ENCODE results near the gene KCNH4.
A peak's percentile ranks its signal among the peaks of the same experiment; 100 is the strongest.
"Not testable (repeated sequence)": the region's sequence is repeated elsewhere in the genome, so short reads cannot be mapped to it uniquely, and the experiment has no call there.

KCNH4 gene

DNA sequence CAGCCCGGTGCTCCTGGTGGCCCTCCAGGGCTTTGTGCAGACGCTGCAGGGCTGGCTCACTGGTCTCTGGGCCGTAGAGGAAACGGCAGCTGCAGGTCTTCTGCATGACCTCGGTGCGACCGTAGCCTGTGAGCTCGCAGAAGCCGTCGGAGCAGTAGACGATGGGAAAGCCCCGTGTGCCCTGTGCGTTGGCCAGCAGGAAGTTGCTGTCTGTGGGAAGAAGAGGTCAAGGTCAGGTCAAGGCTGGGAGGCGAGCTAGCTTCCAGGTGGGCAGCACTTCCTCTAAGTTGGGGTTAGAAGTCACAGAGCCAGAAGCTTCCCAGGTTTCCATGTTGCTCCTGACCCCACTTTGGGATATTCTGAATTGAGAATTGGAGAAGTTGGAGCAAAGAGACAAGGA is 2.1 kb downstream of the KCNH4 start:
- DNase-seq (ENCODE audit: low read depth) = no peak

DNA sequence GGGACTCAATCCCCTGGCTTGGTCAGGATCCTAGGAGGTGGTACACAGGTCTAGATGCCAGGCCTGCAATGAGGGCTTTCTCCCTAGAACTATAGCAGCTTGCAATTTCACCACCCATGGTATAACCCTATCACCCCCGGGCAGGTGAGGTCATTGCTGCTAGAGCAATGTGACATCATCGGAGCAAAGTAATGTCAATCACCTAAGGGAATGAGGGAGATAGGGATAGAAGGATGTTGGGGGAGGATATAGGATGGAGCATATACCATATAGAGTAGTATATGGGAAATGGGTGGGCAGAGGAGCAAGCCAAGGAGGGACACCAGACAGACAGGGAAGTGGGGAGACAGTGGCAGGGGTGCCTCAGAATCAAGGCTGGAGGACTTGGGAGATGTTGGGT is 3.3 kb downstream of the KCNH4 start:
- DNase-seq (ENCODE audit: low read depth) = no peak

DNA sequence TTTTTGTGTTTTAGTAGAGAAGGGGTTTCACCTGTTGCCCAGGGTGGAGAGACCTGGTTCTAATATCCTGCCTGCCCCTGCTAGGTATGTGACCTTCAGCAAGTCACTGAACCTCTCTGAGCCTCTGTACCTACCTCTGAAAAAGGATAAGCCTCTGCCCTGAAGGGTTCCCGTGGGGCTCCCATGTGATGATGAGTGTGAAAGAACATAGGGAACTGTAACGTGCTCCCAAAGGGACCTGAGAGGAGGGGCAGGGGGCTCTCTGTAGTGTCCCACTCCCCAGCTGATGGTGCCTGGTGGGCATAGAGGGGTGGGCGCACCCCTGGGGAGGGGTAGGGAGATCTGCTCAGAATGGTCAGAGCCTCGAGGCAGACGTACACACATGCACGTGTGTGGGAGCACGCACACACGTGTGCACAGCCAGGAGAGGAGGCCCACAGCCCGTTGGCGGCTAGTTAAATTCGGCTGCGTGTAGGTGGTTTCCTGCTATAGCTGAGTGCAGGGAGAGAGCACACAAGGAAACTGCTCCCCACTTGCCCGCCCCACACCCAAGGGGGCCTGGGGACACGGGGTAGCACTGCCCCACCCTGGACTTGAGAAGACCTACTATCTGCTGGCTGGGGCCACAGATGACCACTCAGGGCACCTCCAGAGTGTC is 6.7 kb downstream of the KCNH4 start:
- no peak for DNase-seq (ENCODE audit: low read depth)

DNA sequence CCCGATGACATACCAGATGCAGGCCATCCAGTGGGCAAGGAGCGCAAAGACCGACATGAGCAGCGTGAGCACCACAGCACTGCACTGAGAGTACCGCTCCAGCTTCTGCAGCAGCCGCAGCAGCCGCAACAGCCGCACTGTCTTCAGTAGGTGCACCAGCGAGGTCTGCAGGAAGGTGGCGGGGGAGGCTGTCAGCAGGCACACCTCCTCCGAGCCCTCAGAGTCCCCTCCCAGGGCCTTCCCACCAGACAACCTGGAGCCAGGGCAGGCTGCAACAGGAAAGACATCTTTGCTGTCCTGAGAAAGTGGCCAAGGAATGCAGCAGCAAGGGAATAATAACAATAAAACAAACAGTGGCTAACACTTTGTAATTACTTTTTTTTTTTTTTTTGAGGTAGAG is 9.1 kb downstream of the KCNH4 start:
- DNase-seq (ENCODE audit: low read depth) = no peak

DNA sequence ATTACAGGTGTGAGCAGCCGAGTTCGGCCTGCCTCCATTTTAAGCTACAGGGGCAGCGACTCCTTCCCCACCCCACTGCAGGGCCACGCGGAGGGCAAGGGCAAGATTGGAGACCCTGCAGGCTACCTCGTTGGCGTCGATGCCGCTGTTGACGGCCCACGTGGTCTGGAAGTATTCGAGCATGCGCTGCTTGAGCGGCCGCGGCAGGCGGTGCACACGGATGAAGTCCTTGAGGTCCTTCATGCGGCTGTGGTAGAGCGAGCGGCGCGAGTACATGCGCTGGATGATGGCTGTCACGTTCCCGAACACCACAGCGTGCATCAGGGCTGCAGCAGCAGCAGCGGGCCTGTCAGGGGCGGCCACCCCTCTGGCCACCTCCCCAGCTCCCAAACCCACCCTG is 11.6 kb downstream of the KCNH4 start:
- no peak for DNase-seq (ENCODE audit: low read depth)

DNA sequence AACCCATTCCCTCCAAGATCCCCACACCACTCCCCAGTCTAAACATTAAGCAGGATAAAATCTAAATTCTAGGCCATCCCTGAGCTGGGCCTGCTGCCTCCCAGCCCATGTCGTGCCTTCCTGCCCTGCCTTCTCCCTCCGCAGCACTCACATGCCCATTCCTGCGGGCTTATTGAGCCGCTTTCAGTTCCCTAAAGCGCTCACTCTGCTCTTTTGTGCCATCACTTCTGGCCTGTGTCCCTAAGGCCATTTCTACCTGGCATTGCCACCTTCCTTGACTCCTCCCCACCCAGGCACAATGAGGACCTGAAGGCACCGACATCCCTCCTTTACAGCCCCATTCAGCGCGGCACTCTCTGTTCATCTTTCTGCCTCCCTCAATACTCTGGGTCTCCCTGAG is 13.1 kb downstream of the KCNH4 start:
- DNase-seq (ENCODE audit: low read depth) = no peak

DNA sequence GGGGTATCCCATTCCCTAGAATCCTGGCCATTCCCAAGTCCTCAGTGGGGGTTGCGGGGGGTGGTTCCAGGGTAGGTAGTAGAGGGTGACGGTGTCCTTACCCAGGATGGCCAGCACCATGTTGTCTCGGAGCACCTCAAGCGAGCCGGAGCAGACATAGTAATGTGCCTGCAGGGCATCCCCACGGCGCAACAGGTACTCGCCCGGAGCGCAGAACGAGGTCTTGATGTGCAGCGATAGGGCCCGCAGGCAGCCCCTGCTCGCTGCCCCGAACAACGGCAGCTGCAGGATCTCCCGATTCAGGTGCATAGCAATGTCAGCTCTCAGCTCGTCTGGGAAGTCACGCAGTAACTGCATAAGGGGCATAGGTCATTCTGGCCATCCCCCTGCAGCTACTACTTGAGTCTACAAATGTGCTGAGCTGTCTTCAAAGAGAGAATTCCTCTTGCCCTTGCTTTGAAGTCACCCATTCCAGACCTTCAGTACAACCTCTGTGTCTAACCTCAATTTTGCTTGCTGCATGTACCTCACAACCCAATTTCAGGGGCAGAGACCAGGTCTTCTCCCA is 14.7 kb downstream of the KCNH4 start:
- no peak for DNase-seq (ENCODE audit: low read depth)

DNA sequence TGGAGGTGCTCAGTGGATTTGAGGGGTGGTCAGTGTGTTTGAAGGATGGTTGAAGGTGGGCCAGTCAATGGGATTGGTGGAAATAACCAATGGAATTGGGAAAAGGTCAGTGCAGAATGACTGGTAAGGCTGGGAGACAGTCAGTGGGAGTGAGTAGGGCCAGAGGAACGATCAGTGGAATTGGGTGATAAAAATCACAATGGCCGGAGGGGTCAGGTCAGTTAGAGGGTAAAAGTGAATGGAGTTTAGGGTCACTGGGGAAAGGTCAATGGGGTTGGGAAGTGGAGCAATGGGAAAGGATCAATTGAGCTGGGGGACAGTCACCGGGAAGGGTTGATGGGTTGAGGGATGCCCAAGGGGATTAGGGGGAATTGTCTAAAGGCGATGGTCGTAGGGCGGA is 15.2 kb downstream of the KCNH4 start:
- DNase-seq (ENCODE audit: low read depth) = no peak

DNA sequence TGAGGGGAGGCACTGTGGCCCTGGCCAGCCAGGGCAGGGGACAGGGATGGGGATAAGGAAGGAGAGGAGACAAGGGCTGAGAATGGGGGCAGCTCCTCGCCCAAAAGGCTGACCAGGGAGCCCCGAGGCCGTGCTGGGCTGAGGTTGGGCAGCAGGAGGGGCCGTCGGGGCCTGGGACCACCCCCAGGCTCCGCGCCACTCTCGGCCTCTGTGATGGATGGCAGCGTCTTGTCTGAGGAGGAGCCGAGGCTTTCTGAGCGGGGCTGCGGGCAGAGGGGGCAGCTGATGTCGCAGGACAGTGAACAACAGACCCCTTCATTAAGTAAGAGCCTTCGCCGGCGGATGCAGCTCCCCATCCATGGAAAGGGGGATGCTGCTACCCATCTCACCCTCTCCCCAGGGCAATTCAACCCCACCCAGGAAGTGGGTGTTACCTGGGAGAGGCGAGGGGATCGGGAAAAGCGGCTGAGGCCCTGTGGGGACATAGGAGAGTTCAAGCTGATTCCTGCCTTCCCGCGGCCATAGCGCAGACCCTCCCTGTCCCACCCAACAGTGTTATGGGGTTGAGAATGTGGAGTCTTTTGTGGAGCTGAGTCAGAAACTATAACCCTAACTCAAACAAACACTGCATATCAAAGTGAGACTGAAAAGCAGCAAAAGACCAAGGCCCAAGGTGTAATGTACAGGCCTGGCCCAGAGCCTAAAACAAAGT is 17.1 kb downstream of the KCNH4 start:
- no peak for DNase-seq (ENCODE audit: low read depth)

DNA sequence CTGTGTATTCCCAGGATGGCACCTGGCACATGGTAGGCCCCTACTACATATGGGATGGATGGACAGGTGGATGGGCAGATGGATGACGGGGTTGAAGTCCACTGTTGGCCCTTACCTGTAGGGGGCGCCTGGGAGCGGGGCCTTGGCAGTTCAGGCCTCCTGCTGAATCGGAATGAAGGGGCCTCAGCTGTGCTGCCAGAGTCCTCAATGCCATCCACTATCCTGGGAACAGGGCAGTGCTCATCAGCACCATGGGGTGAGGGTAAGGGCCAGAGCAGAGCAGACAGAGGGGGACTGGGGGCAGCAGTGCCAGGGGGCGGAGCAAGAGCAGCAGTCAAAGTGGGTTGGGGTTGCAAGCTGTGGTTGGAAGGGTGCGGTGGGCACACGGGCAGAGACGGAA is 17.8 kb downstream of the KCNH4 start:
- DNase-seq (ENCODE audit: low read depth) = no peak

DNA sequence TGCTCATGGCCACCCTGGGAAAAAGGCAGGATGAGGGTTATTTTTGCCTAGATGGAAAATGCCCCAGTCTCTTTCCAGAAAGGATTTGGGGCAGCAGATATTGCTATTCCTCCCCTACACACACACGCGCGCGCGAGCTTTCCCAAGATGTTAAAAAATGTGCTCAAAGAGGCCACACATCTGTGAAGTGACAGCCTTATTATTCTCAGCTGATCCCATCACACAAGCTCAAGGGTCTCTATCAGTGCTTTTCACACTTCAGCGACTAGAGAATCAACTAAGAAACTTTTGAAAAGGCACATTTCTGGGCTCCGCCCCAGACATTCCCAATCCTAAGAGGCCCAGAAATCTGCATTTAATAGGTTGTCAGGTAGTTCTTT is 20.4 kb downstream of the KCNH4 start:
- DNase-seq (ENCODE audit: low read depth) = no peak

DNA sequence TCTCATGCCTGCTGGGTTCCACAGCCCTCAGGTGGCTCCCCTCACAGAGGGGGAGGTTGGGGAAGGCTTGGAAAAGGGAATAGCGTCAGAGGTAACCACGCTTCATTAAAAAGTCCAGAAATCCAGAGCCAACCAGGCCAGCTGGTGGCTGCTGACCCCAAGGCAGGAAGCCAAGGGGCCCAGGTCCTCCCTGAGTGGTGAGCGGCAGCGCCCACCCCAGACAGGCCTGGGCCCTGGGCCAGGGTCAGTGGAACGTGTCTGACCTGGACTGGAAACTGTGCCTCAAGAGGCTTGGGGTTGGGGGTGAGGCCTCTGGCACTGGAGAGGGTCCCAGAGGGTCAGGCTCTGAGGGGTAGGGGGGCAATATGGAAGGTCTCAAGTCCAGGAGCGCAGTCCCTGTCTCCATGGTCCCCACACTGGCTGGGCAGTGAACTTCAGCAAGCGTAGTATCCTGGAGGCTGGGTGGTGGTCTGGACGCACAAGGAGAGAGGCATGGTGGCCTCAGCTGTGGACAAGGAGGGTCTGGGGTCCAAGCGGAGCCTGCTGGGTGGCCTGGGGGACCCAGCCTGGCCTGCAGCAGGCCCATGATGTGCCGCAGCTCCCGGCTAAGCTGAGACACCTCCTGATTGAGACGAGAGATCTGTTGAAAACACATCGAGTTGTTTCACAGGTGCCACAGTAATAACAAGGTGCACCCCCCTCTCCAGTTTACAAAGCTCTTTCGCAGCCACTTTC is 21.0 kb downstream of the KCNH4 start:
- no peak for DNase-seq (ENCODE audit: low read depth)

DNA sequence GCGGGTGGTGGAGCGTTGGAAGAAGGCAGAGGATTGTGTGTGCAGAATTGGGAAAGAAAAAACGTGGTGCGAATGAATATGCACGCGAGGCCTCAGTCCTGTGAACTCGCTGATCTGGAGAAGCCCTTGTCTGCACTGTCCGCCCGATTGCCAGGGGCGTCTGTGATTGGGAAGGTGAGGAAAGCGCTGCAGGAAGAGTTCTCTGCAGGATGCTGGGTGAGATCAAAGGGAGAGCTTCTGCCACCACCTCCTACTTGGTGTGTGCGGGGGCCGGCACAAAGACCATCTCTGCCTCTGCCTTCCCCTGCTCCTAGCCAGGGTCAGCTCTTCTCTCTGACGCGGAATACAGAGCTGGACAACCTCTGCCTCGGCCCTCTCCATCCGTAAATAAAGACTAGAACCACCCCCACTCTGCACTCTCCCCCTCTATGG is 25.3 kb downstream of the KCNH4 start:
- DNase-seq (ENCODE audit: low read depth) = no peak

DNA sequence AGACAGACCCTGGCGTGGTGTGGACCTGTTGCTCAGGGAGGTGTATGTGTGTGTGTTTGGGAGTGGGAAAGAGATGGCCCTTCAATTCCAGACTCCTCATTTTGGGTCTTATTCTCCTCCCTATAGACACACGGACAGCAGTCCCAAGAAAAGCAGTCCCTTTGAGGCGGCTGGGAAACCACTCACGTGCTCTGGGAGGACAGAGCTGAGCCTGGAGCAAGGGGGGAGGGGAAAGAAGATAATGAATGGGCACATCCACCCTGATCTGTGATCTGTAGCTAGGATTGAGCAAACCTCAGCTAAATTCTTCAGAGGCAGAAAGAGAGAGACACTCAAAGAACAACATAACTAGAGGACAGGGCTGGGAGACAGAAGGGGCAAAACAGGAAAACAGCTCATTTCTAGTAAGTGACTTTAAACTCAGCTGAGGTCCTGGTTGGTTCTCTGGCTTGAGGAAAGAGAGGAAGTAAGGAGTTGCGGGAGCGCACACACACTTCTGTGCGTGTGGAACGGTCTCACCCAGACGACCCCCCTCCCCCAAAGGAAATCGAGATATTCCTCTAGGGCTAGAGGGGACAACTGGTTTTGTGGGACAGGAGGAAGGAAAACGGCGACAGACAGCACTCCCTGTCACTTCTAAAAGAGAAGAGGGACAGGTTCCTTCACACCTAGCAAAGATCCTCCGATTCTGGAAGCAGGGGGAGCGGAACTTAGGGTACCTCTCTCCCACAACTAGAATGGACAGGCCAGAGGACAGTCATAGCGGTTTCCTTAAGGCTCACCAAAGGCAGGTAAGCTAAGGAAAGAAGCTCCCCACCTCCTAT is 26.8 kb downstream of the KCNH4 start:
- DNase-seq (ENCODE audit: low read depth) = peak; percentile 46

DNA sequence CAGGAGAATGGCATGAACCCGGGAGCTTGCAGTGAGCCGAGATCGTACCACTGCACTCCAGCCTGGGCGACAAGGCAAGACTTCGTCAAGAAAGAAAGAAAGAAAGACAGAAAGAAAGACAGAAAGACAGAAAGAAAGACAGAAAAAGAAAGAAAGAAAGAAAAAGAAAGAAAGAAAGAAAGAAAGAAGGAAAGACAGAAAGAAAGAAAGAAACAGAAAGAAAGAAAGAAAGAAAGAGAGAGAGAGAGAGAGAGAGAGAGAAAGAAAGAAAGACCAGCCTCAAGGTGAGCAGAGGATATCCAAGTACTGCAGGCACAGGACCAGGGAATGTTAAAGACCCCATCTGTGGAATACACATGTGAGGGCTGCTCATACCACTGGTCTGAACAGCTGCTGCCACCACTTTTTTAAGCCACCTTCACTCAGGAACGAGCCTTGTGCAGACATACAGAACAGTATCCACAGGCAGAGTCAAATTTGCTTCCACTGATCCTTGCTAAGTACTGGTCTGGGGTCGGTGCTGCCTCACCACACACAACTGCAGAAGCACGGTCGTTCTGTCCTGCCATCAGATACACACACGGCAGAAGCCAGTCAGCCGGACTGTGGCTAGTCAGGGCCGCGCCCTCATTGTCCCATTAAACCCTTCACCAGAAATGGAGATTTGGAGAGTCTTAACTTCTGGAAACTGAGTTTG is 33.9 kb downstream of the KCNH4 start:
- DNase-seq (ENCODE audit: low read depth) = no peak

DNA sequence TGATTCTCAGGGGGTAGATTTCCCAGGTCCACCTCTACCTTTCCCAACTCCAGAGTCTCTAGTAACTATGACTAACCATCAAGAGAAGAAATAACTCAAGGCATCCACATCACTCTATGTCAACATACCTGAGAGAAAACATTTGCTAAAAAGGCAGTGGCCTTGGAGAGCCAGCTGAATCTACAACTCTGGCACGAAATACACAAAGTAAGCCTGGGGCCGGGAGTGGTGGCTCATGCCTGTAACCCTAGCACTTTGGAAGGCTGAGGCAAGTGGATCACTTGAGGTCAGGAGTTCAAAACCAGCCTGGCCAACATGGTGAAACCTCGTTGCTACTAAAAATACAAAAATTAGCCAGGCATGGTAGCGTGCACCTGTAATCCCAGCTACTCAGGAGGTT is 37.8 kb downstream of the KCNH4 start:
- DNase-seq (ENCODE audit: low read depth) = not testable (repeated sequence)

DNA sequence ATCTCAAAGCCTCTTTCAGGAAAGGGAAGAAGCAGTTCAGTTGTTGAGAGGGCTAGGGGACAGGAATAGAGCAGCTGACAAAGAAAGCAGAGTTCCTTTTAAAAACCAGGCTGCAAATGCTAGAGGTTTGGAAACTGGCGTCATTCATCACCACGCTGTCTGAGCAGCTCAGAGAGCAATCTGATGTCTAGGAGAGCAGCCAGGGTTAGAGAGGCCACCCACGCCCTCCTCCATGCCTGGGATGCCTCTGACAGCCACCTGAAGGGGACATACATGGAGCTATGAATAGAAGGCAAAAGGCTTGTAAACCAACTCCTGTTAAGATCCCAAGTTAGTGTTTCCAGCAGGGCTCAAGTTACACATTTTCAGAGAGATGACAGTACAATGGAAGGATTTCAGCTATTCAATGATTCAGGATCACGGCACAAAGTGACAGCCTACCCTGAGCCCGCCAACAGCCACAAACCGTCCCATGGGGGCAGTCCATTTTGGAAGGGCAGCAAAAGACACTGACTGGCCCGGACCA is 38.5 kb downstream of the KCNH4 start:
- DNase-seq (ENCODE audit: low read depth) = no peak

DNA sequence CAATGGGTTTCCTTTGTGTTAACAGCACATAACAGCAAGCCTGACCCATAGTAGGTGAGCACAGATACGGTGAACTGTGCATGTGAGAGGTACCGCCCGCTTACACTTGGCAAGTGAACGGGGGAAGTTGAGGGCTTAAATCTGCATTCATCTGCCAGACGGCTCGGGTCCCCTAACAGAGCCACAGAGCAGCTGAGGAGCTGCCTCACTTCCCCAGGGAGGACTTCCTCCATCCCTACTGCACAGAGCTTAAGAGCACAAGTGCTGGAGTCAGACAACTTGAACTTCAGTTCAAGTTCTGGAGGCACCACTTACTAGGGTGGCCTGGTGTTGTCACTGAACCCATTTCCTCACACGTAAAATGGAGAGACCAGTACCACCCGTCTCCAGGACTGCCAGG is 39.6 kb downstream of the KCNH4 start:
- DNase-seq (ENCODE audit: low read depth) = no peak

DNA sequence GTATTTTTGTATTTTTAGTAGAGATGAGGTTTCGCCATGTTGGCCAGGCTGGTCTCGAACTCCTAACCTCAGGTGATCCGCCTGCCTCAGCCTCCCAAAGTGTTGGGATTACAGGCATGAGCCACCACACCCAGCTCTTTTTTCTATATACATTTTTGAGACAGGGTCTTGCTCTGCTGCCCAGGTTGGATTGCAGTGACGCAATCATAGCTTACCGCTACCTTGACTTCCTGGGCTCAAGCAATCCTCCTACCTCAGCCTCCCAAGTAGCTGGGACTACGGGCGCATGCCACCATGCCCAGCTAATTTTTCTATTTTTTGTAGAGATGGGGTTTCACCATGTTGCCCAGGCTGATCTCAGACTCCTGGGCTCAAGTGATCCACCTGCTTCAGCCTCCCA is 40.3 kb downstream of the KCNH4 start:
- DNase-seq (ENCODE audit: low read depth) = not testable (repeated sequence)

DNA sequence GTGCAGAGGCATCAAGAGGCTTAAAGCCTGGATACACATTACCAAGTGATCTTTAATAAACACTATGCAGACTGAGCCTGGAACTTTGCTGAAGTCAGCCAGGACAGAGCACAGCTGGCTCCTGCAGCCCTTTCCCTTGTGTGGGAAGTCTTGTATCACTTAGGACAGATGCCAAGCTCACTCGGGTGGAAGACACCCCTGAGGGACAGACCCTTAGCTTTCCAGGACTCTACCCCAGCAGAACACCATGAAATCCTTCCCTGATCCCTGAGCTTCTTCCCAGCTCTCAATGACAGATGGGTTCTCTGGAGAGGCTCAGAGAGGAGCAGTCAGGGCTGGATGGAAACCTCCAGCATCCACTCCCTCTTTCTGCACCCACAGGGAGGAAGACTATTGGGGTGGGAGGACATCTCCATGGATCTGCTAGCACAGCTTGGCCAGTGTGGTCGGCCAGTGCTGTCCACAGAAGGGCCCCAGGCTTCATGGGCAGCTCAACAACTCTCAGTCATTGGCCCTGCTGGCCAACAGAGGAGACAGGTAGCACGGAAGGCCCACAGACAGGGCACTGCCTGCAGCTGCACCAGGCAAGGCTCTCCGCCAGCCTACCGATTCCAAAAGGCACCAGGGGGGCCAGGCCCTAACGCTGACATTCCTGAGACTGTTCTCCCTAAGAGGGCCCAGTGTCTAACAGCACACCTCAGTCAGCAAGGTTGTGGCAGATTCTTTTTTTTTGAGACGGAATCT is 42.0 kb downstream of the KCNH4 start:
- DNase-seq (ENCODE audit: low read depth) = no peak

DNA sequence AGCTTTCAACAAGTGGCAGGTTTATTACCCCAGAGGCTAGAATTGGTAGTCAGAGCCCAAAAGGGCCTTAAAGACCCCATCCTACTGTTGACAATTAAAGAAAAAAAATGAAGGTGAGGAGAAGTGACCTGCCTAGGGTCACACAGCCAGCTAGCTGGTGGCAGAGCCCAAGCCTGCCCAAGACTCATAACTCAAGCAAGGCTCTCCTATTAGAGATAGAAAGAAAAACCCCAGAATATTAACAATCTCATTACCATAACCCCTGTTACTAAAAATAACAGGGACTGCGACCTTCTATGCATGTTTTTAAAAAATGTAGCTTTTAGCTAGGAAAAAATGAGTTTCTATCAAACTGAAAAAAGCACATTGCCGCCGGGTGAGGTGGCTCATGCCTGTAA is 44.3 kb downstream of the KCNH4 start:
- DNase-seq (ENCODE audit: low read depth) = no peak
